ENCODE data around the gene GRIA3.

Gene GRIA3

DNA sequence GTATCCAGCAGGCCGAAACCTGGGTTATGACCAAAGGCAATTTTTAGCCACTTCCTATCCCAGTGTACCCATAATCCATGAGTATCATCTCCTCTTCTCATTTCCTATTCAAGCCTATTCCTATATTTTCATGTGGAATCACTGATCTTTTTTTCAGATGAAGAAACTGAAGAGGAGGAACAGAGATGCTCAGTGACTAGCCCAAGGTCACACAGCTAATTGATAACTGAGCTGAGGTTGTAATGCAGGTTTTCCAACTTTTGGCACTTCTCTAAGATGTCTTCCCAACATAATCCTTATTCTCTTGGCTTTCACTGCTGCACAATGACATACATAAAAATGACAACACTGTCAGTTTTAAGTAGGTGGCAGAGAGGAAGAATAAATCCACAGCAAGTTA, 15.3 kb downstream of the GRIA3 start:
- no peak overlapping the region for H3K4me3 ChIP-seq (ENCODE audit: low read length)
- H3K36me3 ChIP-seq (ENCODE audit: insufficient read depth, low read depth, low read length), result no peaks in the 10 kb centered on the region
- H3K27me3 ChIP-seq (ENCODE audit: insufficient read depth, low read length), result no peaks in the 10 kb centered on the region
- 0 out of 2 replicates have a peak, but pooled peaks cover 3% of the 10 kb centered on the region for H3K4me1 ChIP-seq (ENCODE audit: insufficient read depth, low read length)
- H3K9ac ChIP-seq (ENCODE audit: low read depth, low read length), result no peak overlapping the region
- no peak overlapping the region for H3K27ac ChIP-seq (ENCODE audit: low read length)
- no peaks in the 10 kb centered on the region for H3K9me3 ChIP-seq (ENCODE audit: insufficient read depth, low read depth, low read length)

DNA sequence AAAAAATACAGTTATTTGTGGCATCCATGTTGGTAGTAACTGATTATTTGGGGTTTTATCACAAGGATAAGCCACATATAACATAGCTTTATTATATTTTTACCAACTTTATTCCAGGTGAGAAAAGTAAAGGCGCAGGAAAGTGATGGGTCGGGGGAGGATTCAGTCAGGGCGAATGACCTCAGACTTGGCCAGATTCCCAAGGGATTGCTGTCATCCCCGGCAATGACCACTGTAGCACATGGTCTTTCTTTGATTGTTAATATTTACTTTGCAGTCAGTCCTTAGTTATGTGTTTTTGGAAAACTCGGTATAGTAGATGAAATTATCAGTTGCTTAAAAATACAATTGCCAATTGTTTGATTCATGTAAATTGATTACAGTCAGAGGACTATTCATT, 17.6 kb downstream of the GRIA3 start:
- Histone ChIP-seq H3K36me3 (ENCODE audit: insufficient read depth, low read depth, low read length) (no peaks in the 10 kb centered on the region), H3K4me3 (ENCODE audit: low read length) (no peak overlapping the region), H3K9me3 (ENCODE audit: insufficient read depth, low read depth, low read length) (no peaks in the 10 kb centered on the region), H3K9ac (ENCODE audit: low read depth, low read length) (no peak overlapping the region), H3K27me3 (ENCODE audit: insufficient read depth, low read length) (no peaks in the 10 kb centered on the region), H3K4me1 (ENCODE audit: insufficient read depth, low read length) (0 out of 2 replicates have a peak, but pooled peaks cover 3% of the 10 kb centered on the region), H3K27ac (ENCODE audit: low read length) (no peak overlapping the region)

DNA sequence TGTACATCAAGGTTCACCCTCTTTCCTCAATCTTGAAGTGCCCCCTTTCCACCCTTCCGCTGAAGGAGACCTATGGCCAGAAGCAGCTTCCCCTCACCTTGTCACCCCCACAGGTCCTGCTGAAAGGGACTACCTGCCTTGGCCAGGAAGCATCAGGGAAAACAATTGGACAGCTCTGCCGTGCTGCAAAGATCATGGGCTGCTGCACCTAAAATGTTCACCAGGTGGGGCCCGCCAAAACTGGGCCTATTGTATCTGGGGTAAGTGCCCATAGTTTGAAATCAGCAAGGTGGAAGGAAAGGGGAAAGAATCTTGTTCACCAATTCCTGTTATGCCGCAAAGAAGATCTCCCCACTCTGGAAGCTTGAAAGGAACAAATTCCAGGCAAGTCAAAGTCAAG, 18.4 kb downstream of the GRIA3 start:
- H3K4me3 ChIP-seq (ENCODE audit: low read length), result no peak overlapping the region
- no peak overlapping the region for H3K9ac ChIP-seq (ENCODE audit: low read depth, low read length)

DNA sequence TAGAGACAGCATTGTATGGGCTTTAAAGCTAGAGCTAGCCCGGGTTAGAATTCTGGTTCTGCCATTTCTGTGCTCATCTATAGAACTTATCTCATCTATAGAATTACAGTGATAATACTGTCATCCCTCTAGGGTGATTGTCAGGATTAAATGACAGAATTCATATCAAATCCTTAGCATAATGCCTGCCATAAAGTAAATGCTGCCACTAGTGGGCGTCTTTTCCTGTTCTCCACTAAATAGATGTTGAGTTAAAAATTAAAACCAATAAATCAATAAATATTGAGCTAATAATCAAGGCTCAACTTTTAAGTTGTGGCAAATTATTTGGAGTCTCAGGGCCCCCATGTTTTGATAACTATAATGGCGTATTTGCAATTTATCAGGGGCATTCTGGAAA, 19.7 kb downstream of the GRIA3 start:
- H3K4me3 ChIP-seq (ENCODE audit: low read length), result no peak overlapping the region
- no peak overlapping the region for H3K27ac ChIP-seq (ENCODE audit: low read length)
- no peaks in the 10 kb centered on the region for H3K27me3 ChIP-seq (ENCODE audit: insufficient read depth, low read length)
- no peak overlapping the region for H3K9ac ChIP-seq (ENCODE audit: low read depth, low read length)
- H3K4me1 ChIP-seq (ENCODE audit: insufficient read depth, low read length), result no peaks in the 10 kb centered on the region
- H3K36me3 ChIP-seq (ENCODE audit: insufficient read depth, low read depth, low read length), result no peaks in the 10 kb centered on the region
- H3K9me3 ChIP-seq (ENCODE audit: insufficient read depth, low read depth, low read length), result no peaks in the 10 kb centered on the region

More for the DNA sequence above, 18.4 kb downstream of the GRIA3 start:
- Histone ChIP-seq H3K27ac (ENCODE audit: low read length) (no peak overlapping the region), H3K9me3 (ENCODE audit: insufficient read depth, low read depth, low read length) (no peaks in the 10 kb centered on the region), H3K27me3 (ENCODE audit: insufficient read depth, low read length) (no peaks in the 10 kb centered on the region), H3K4me1 (ENCODE audit: insufficient read depth, low read length) (0 out of 2 replicates have a peak, but pooled peaks cover 3% of the 10 kb centered on the region), H3K36me3 (ENCODE audit: insufficient read depth, low read depth, low read length) (no peaks in the 10 kb centered on the region)

DNA sequence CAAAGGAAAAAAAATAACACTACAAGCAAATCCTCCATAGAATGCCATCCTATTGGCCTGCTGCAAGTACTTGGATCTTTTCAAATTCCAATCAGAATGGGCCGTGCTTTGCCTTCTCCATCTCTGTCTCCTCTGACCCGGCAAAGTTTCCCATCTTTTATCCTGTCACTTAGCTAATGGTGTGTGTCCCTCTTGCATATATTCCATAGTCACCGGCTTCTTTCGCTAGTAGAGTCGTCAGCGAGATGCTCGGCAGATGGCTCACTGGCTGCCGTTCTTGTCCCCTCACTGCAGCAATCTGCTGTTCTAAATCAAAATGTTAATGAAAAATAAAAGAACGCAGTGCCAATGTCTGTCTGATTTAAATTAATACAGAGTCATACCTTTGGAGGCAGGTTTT, 22.1 kb downstream of the GRIA3 start:
- no peak overlapping the region for H3K9ac ChIP-seq (ENCODE audit: low read depth, low read length)
- no peaks in the 10 kb centered on the region for H3K4me1 ChIP-seq (ENCODE audit: insufficient read depth, low read length)
- H3K27ac ChIP-seq (ENCODE audit: low read length), result no peak overlapping the region
- no peaks in the 10 kb centered on the region for H3K27me3 ChIP-seq (ENCODE audit: insufficient read depth, low read length)
- no peaks in the 10 kb centered on the region for H3K36me3 ChIP-seq (ENCODE audit: insufficient read depth, low read depth, low read length)
- no peaks in the 10 kb centered on the region for H3K9me3 ChIP-seq (ENCODE audit: insufficient read depth, low read depth, low read length)
- H3K4me3 ChIP-seq (ENCODE audit: low read length), result no peak overlapping the region

DNA sequence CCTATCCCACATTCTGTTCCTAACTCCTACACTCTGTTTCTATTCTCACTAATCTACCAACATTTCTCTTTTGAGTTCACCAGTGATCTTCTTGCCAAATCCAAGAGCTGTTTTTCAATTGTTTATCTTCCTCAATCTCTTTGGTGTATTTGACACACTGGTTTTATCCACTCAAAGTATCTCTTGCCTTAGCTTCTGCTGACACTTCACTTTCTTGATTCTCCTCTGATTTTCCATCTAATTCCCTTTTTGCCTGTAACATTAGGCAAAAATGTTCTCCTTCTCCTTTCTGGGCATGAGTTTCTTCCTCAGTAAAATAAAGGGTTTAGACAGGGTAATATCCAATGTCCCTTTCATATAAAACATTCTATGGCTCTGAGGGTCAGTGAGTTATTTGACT, 26.2 kb downstream of the GRIA3 start:
- Histone ChIP-seq H3K9ac (ENCODE audit: low read depth, low read length) (no peak overlapping the region), H3K27ac (ENCODE audit: low read length) (no peak overlapping the region), H3K9me3 (ENCODE audit: insufficient read depth, low read depth, low read length) (no peaks in the 10 kb centered on the region), H3K27me3 (ENCODE audit: insufficient read depth, low read length) (no peaks in the 10 kb centered on the region), H3K4me3 (ENCODE audit: low read length) (no peak overlapping the region), H3K36me3 (ENCODE audit: insufficient read depth, low read depth, low read length) (no peaks in the 10 kb centered on the region), H3K4me1 (ENCODE audit: insufficient read depth, low read length) (no peaks in the 10 kb centered on the region)

DNA sequence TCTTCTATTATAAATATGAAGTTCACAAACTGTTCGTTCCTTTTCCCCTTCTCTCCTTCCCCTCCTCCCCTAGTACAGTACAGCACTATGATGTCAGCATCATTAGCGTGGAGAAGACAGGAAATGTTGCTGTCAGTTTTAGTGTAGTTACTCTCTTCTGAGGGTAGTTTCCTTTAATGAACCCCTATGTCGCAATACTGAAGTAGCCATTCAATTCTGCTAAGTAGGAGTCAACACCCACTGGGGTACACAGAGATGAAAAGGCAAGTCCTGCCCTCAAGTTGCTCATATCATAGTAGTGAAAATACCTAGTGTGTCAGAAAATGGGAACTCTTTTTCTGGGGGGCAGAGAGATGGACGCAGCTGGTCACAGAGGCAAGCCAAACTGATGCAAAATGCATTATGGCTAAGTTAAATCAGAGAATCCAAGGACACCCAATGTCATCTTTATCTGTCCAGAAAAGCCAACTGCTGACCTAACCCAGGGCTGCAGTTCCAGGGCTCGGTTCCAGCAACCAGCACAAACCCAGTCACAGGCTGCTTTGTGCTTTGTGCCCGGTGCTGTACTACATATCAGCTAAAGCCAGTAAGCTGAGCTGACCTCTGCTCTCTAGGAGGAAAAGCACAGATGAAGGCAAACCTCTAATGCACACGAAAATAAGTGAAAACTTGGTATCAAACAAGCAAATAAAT, 31.5 kb downstream of the GRIA3 start:
- H3K36me3 ChIP-seq (ENCODE audit: insufficient read depth, low read depth, low read length), result no peaks in the 10 kb centered on the region
- H3K4me1 ChIP-seq (ENCODE audit: insufficient read depth, low read length), result peaks cover 12% of the 10 kb centered on the region; the same call in 1 of the 2 replicates
- H3K9me3 ChIP-seq (ENCODE audit: insufficient read depth, low read depth, low read length), result no peaks in the 10 kb centered on the region
- H3K27ac ChIP-seq (ENCODE audit: low read length), result no peak overlapping the region
- no peak overlapping the region for H3K4me3 ChIP-seq (ENCODE audit: low read length)
- H3K27me3 ChIP-seq (ENCODE audit: insufficient read depth, low read length), result no peaks in the 10 kb centered on the region
- H3K9ac ChIP-seq (ENCODE audit: low read depth, low read length), result no peak overlapping the region

DNA sequence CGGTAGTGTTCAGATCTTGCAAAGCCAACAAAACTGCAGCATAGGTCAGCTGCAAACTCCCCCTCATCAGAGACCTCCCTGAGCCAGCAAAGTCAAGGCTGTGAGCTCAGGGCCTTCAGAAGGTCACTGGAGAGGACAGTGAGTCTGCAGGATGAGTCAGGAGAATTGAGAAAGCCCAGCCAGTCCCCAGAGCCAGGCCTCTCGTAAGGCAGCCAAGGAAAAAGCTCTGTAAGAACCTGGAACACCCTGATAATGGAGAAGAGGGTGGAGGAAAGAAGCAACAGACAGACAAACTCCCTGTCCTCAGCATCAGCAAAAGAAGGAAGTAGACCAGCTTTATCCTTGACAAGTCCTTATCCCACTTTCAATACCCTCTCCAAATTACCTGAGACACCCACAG, 33.0 kb downstream of the GRIA3 start:
- Histone ChIP-seq H3K9ac (ENCODE audit: low read depth, low read length) (no peak overlapping the region), H3K4me3 (ENCODE audit: low read length) (no peak overlapping the region), H3K9me3 (ENCODE audit: insufficient read depth, low read depth, low read length) (no peaks in the 10 kb centered on the region), H3K4me1 (ENCODE audit: insufficient read depth, low read length) (peaks cover 13% of the 10 kb centered on the region; the same call in 1 of the 2 replicates), H3K27ac (ENCODE audit: low read length) (no peak overlapping the region), H3K36me3 (ENCODE audit: insufficient read depth, low read depth, low read length) (no peaks in the 10 kb centered on the region), H3K27me3 (ENCODE audit: insufficient read depth, low read length) (no peaks in the 10 kb centered on the region)

DNA sequence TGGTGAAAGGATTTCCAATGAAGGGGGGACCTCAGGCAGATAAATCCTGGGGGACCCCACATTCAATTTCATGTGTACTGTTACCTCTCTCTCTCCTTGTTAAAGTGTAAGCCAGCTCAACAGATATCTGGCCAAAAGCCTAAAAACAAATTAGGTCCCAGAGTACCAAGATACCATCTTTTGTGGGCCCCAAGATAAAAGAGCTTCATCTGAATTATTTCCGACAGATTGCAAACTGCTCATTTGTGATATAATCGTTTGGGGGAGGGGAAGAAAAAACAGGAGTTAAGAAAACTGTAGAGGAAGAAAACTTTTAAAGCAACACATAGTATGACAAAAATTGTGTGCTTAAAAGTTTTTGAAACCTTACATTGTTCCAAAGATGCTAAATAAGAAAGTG, 33.6 kb downstream of the GRIA3 start:
- Histone ChIP-seq H3K9me3 (ENCODE audit: insufficient read depth, low read depth, low read length) (no peaks in the 10 kb centered on the region), H3K4me1 (ENCODE audit: insufficient read depth, low read length) (peaks cover 13% of the 10 kb centered on the region; the same call in 1 of the 2 replicates), H3K9ac (ENCODE audit: low read depth, low read length) (no peak overlapping the region), H3K36me3 (ENCODE audit: insufficient read depth, low read depth, low read length) (no peaks in the 10 kb centered on the region), H3K27ac (ENCODE audit: low read length) (no peak overlapping the region), H3K4me3 (ENCODE audit: low read length) (no peak overlapping the region), H3K27me3 (ENCODE audit: insufficient read depth, low read length) (no peaks in the 10 kb centered on the region)

DNA sequence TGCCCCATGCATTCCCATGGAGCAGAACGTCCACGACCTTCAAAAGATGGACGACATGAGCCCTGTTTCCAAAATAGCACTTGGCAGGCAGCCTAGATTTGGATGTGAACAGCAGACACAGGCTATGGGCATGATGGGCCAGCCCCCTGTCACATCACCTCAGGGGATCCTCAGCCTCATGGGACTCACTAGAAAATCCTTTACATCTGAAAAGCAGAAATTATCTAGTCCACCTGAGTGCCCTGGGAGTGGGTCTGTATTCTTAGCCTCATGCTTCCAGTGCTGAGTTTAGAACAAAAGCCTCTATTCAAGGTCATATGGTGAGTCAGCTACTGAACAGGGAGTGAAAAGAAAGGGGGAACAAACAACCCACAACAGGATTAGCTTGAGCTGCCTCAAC, 35.8 kb downstream of the GRIA3 start:
- H3K27ac ChIP-seq (ENCODE audit: low read length), result no peak overlapping the region
- H3K36me3 ChIP-seq (ENCODE audit: insufficient read depth, low read depth, low read length), result no peaks in the 10 kb centered on the region
- H3K4me3 ChIP-seq (ENCODE audit: low read length), result no peak overlapping the region
- H3K9ac ChIP-seq (ENCODE audit: low read depth, low read length), result no peak overlapping the region
- no peaks in the 10 kb centered on the region for H3K9me3 ChIP-seq (ENCODE audit: insufficient read depth, low read depth, low read length)
- no peaks in the 10 kb centered on the region for H3K27me3 ChIP-seq (ENCODE audit: insufficient read depth, low read length)
- H3K4me1 ChIP-seq (ENCODE audit: insufficient read depth, low read length), result peaks cover 13% of the 10 kb centered on the region; the same call in 1 of the 2 replicates

DNA sequence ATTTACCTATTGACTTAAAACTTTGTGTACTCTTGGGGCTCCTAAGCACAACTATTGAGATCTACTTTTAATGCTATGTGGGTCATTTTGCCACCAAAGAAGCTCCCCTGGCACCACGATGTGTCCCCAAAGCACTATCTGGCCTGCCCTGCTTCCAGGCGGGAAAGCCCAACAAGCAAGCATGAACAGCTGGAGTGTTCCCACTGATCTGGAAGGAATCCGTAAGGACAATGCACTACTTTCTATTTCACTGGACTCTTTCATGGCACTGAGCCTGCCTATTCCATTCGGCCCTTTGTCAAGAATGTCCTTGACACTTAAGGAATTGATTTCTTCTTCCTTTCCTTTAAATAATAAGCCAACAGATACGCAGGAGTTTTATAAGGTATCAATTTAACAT, 38.8 kb downstream of the GRIA3 start:
- Histone ChIP-seq H3K4me3 (ENCODE audit: low read length) (no peak overlapping the region), H3K27me3 (ENCODE audit: insufficient read depth, low read length) (no peaks in the 10 kb centered on the region), H3K4me1 (ENCODE audit: insufficient read depth, low read length) (peaks cover 13% of the 10 kb centered on the region; the same call in 1 of the 2 replicates), H3K27ac (ENCODE audit: low read length) (no peak overlapping the region), H3K9me3 (ENCODE audit: insufficient read depth, low read depth, low read length) (no peaks in the 10 kb centered on the region), H3K9ac (ENCODE audit: low read depth, low read length) (no peak overlapping the region), H3K36me3 (ENCODE audit: insufficient read depth, low read depth, low read length) (no peaks in the 10 kb centered on the region)

DNA sequence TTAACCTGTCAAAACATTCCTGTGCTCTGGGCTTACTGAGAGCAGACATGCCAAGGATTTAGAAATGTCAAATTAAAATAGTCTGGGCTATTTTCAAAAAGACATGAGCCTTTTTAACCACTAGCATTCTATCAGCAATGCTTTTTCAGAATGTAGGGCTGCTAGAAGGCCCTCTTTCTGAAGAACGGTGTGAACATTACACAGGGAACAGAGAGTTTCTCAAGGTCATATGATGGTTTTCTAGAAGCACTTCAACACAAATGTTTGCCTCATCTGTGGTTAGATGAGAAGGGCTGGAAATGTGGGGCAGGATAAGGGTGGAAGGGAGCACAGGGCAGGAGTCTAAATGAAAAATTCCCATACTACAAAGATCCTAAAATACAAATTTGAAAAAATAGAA, 39.3 kb downstream of the GRIA3 start:
- Histone ChIP-seq H3K27me3 (ENCODE audit: insufficient read depth, low read length) (peaks cover 1% of the 10 kb centered on the region; the same call in 1 of the 2 replicates), H3K4me1 (ENCODE audit: insufficient read depth, low read length) (peaks cover 13% of the 10 kb centered on the region; the same call in 1 of the 2 replicates), H3K9me3 (ENCODE audit: insufficient read depth, low read depth, low read length) (no peaks in the 10 kb centered on the region), H3K4me3 (ENCODE audit: low read length) (no peak overlapping the region), H3K9ac (ENCODE audit: low read depth, low read length) (no peak overlapping the region), H3K36me3 (ENCODE audit: insufficient read depth, low read depth, low read length) (no peaks in the 10 kb centered on the region), H3K27ac (ENCODE audit: low read length) (no peak overlapping the region)

Data from iPS-20b (cell line).